GM21723 (cell line): Measurements from ENCODE around the gene SOX9.
"Not testable (repeated sequence)": the region's sequence is repeated elsewhere in the genome, so short reads cannot be mapped to it uniquely, and the experiment has no call there.

Experiments used
- ATAC-seq: cut with Tn5 transposase; IDR thresholded peaks from one replicate; pipeline ENCODE4 v1.9.1; 2021; ENCODE audit warnings: mild to moderate bottlenecking, moderate library complexity; ENCODE audit not compliant: unreplicated experiment

The SOX9 gene

DNA sequence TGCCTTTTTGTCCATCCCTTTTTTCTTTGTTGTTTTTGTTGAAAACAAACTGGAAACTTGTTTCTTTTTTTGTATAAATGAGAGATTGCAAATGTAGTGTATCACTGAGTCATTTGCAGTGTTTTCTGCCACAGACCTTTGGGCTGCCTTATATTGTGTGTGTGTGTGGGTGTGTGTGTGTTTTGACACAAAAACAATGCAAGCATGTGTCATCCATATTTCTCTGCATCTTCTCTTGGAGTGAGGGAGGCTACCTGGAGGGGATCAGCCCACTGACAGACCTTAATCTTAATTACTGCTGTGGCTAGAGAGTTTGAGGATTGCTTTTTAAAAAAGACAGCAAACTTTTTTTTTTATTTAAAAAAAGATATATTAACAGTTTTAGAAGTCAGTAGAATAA, 4.9 kb downstream of the SOX9 start:
- ATAC-seq = no peak

DNA sequence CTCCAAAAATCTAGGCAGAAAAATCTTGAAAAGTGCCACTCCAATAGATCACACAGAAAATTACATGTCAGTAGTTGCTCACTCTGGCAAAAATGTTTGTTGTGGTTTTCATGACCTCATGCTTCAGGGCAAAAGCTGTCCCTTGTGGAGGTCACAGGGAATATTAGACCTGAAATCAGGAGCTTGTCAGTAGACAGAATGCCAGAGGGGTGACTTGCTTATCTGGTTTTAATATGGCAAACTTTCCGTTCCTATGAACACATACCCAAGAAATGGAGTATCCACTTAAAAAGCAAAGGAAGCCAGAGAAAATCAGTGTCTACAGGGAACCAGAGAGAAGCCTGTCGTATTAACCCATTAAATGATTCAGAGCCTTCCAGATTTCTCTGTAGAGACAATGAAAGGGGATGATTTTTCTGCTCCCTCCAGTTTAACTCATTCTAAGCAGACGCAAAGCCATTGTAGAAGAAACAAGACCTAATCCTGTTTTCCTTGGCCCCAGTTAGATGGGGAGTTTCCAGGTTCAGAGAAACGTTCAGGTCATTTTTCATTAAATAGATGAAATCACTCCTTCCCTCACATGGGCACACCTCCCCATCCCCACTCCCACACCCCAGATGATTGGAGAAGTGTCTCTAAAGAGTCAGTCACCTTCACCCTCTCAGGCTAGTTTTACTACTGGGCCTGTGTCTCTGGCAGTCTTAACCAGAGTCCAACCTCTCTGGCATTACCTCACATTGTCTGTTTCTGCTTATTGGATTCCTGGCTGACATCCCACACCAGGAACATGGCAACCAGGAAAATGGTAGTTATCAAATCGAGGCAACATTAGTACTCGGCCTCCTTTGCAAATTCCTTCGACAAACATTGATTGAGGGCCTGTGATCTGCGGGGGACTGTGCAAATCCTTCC, 6.0 kb downstream of the SOX9 start:
- ATAC-seq = no peak

DNA sequence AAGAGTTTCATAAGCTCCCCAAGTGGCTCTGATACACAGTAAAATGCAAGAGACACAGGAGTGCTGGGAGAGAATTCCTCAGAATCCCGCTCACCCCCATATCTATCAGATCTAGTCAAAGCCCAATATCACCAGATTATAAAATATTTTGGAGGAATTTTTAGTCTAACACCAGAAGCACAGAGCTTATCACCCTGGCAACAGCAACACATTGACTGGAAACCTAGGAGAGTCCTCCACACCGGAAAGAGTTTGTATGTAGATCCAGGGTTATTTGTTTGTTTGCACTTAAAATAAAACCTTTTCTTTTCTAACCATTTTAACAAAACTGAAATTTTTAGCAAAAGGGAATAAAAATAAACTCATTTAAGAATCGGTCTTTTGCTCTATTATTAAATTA, 7.2 kb downstream of the SOX9 start:
- no peak for ATAC-seq

DNA sequence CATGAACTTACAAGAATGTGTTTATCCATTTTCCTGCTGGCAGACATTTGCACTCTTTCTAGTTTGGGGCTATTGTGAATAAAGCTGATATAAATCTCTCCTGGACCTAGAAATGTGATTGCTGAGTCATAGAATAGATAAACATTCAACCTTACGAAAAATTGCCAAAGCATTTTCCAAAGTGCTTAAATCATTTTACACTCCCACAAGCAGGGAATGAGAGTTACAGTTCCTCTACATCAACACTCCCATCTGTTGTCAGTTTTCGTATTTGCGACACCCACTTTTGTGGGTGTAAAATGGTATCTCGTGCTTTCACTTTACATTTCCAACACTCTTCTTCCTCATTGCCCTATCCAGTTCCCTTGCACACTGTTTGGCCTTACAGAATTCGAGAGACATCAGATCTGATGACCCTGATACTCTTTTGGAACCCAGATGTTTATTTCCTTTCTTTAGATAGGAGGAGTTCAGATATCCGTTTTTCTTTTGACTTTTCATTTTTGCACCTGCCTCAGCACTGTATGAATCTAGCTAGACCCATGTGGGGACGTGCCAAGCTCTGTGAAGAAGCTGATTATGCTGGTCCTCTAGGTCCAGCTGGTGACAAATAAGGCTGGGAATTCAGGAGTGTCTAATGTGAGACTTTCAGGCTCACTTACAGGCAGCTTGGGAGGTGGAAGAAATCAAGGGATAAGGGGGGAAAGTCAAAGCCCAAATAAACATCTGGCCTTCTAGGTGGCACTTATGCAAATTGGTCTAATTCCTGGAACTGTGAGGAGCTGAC, 14.0 kb downstream of the SOX9 start:
- no peak for ATAC-seq

DNA sequence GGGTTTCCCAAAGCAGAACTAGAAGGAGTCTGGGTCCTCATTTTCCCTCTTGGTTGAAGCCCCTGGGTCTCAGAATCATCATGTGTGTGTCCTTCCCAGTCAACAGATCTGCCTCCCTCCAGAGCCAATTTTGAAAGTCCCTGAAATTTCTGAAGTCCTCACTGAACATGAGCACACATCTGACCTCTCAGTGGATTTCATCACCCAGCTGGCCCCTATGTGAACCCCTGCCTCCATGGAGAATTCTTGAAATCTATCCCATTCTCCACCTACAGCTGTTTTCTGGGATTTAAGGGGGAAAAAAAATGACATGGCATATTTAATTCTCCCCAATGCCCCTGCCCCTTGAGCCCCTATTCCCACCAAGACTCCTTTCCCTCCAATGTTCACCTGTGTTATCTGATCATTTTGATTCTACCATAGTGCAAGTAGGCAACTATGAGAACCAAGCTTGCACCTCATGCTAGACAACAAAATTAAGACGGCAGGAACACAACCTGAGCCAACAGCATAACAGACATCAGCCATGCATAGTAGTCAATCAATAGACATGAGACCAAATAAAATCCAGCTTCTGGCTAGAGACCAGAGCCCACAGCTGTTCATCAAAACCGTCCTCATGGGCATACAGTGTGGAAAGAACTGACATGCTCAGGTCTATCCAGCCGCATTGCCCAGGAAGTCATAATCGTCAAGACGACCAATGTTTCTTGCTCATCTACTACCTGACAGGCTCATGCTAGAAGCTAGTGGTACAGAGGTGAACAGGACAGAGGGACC, 14.9 kb downstream of the SOX9 start:
- ATAC-seq = no peak

DNA sequence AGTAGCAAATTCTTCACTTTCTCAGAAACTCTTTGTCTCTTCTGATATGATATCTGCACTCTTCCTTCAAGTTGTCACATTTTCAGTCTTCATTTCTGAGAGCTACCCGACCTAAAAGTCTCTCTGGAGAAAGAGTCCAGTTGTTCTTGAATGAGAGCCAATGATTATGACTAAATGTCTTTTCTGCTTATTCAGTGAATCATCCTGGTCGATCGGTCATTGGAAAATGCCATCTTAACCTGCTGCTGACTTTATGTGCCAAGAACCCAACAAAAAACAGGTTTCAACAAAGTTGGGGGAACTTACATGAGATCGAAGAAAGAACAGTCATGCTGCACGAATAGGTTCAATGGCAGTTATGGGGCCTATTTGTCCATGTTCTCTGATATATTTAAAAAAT, 15.9 kb downstream of the SOX9 start:
- ATAC-seq = no peak

DNA sequence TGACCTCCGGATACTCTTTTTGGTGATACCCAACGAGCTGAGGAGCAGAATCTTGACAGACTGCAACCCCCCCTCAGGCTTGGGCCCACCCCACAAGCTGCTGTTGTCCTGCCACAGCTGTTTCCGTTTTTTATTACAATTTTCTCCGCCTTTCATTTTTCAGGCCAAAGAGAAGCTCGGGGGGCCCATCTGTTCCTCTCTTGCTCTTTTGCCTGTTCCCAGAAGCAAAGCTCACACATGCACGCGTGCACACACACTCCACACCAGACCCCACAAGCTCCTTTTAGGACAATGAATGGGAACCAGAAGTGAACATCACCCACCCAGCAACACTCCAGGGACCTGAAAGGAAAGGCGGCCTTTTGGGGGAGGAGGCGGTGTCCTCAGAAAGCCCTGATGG, 16.3 kb downstream of the SOX9 start:
- ATAC-seq = no peak

DNA sequence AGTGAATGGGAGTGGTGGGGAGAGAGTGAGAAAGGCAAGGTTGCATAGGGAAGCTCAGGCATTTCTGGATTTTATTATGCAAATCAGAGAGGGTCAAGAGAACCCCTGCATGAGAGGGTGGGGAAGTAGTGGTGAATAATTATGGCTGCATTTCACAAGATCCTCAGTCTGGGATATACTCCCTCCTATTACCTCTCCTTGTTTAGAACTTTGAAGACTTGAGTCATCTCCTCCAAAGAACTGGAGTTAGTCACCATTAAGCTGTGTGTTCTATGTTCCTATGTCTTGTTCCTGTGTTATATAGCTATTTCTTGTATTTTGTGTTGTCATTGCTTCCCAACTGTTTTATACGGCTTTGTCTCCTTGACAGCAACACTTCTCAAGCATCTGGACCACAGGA, 18.4 kb downstream of the SOX9 start:
- ATAC-seq = no peak

DNA sequence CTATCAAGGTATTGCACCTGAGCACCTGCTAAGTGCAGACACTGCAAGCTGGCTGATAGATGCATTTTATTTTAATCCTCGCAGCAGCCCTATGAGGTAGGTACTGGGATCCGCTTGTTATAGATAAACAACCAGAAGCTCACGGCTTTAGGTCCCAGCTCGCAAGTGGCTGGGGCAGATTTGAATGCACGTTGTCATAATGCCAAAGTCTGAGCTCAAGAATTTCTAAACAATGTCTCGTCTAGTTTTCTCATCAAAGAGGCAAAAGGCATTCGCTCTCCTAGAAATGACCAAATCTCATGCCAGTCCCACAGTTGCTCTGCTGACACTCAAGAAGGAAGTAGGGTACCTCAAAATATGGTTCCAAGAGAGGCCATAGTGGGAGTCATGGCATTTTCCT, 20.5 kb downstream of the SOX9 start:
- ATAC-seq = no peak

DNA sequence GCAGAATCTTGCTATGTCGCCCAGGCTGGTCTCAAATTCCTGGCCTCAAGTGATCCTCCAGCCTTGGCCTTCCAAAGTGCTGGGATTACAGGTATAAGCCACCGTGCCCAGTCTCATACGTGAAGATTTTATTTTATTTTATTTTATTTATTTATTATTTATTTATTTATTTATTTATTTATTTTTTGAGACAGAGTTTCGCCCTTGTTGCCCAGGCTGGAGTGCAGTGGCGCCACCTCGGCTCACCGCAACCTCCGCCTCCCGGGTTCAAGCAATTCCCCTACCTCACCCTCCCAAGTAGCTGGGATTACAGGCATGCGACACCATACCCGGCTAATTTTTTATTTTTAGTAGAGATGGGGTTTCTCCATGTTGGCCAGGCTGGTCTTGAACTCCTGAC, 21.3 kb downstream of the SOX9 start:
- ATAC-seq = not testable (repeated sequence)

DNA sequence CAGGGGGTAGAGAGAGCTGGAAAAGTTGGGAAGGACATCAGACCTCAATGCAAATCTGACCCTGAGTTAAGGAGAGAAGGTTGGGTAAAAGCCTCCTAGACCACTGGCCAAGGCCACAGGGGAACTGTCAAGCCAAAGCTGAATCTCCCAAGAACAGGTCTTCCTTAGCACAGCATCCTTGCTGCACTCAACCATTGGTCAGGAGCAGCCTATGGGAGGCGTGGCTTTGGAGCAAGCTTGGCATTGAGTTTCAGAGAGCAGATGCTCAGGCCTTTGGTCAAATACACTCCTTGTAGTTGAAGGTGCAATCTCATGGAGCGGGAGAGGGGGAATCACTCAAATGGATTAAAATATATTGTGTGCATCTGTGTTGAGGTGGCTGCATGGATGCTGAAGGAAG, 21.8 kb downstream of the SOX9 start:
- no peak for ATAC-seq

DNA sequence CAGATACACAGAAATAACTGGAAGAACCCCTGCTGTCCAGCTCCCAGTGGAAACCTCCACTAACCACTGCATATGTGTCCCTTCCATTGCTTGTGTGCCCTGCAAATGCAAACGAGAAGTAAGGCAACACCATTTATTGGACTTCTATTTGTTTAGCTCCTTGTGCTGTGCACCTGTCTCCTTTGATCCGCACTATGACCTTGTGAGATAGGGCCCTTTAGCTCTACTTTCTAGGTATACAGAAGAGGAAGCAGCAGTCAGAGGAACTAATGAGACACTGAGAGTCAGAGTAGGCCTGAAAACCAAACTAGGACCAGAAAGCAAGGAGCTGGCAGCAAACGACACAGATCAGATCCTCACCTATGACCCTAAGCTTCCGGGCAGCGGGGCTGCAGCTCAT, 22.4 kb downstream of the SOX9 start:
- no peak for ATAC-seq

DNA sequence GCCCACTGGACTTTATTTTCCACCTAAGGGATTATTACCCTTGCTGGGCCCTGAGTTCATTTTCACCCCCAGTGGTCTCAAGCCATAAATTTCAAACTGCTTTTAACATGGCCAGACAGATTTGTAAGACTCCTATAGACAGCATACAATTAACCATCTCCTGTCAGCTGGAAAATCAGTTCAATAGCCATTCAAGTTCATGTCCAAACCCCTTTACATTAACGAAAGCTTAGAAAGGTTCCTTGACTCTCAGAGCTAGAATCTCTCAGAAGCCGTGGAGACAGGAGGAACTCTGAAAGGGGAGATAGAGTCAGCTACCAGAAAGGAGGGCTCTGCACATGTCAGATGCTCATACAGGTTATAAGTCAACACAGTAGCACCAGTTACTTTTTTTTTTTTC, 23.3 kb downstream of the SOX9 start:
- ATAC-seq = no peak

DNA sequence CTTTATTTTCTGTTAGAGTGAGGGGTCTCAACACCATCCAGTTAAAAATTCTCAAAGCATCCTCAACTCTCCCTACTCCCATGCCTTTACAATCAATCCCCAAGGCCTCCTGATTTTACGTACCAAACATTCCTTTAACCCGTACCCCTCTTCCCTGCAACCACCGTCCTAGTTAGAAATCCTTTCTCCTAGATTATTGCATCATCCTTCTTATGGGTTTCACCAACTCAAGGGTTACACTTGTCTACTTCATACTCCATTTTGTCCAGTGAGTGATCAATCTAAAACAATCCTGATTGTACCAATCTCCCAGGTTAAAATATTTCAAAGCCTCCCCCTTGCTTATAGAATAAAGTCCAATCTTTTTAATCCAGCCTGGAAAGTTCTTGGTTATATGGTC, 24.7 kb downstream of the SOX9 start:
- no peak for ATAC-seq

DNA sequence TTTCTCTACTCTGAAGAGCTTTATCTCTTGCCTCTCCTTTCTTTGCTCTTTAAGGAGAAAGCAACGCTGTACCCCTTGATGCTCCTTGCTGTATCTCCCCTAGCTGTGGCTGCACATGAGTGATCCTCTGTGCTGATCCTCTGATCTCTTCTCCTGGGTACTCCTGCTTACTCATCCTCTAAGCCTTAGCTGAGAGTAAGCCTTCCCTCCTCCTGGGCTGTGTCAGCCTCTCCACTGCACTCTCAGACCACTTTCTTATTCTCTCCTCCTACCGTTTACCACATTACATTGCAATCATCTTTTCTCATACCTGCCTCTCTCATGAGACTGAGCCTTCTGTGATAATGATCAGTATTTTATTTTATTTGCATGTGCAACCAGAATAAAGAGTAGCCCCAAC, 25.1 kb downstream of the SOX9 start:
- no peak for ATAC-seq

DNA sequence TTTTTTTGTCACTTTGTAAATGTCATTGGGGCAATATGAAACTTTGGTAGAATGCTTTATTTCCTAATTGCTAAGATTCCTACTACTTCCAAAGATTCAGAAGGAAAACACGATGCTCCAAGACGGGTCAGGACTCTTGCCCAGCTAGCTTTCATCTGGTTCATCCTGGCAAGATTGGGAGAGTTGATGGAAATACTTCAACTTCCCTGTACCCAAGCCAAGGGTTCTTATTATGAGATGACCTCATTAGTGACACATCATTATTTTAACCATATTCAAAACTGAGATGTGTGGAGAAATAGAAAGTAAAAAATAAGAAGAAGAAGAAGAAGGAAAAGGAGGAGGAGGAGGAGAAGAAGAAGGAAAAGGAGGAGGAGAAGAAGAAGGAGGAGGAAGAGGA, 25.6 kb downstream of the SOX9 start:
- ATAC-seq = no peak

DNA sequence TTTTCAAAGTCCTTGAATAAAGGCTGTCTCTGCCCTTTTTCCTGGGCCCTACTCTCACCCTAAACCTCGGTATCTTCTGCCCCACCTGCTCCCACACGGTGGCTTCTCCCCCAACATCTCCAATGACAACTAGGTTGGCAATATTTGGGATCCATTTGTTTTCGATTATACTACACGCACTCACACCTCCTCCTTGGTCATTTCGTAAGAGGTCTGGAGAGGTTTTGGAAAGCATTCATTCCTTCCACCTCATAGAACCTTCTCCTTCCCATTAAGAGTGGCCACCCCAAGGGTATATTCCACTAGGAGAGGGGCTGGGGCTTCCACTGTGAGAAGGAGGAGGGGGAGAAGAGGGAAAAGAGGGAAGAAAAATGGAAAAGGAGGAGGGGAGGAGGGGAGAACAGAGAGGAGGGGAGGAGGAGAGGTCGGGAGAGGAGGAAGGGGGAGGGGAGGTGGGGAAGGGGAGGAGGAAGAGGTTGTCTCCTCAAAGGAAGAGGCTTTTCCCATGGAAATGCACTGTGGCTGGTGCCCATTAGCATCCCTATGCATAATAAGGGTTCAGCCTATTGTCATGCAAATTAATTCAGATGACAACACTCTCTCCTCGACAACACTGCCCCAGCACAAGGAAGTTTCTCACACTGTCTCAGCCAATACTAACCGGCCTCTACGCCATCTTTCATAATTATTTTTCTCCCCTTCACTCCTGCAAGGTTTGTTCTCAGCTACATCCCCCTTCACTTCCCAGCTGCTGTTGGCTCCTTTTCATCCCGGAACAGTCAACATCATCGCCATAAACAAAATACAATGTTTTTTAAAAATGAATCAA, 30.0 kb downstream of the SOX9 start:
- ATAC-seq = no peak

DNA sequence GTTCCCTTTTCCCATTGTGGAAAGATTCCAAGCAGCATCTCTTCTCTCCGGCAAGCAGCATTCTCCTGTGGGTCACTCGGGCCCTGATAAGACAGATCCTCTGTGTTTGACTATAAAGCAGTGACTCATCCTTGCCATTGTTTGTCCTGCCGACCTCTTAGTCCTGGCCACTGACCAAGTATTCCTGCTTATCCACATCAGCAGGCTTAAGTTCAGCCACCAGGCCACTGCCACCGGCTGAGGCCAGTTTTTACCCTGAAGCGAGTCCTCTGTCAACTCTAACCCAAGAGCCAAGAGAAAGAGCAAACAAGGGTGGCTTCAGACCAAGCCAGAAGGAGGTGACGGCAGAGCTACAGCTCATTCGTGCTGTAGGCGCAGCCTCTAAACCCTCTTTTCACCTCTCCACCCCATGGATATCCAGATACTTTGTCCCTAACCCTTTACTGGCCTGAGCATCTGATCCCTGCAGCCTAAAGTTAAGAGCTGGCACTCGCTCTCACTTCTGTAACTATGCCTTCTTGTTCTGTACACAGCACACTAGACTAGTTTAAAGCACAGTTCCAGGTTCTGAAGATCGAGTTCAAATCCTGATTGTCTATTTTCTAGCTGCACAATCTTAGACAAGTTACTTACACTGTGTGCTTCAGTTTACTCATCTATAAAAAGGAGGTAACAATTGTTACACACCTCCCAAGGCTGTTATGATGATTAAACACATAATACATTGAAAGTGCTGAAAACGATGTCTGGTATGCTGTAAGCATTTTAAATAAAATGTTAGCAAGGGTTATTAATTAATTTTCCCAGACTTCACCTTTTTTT, 31.0 kb downstream of the SOX9 start:
- no peak for ATAC-seq

DNA sequence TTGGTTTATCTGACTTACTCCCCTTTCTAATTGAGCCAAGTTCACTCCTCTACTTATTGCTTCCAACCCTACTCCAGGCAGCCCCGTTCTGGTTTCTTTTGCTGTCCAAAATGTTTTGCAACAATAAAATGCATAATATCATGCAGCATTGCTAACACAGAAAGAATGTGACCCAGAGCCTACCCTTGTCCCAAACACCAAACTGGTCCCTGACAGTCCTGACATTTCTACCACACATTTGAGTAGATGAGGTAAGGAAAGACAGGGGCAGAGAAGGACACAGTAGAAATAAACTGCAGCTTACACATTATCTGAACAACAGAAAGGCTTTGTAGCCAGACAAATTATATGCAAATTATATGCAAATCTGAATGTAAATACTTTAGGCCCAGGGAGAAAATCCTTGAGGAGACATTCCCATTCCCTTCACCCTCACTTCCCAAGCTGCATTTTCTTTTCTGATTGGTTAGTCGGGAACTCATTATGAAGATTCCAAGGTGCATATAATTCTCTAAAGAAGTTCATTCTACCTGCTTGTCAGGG, 31.6 kb downstream of the SOX9 start:
- ATAC-seq = no peak
